ENCODE measurements around the gene ADGRD1. TPM values are rescaled to one million over a fixed set of nuclear protein-coding genes. Genes with fewer than 3 reads are reported as not detected.
A peak's percentile ranks its signal among the peaks of the same experiment; 100 is the strongest.
"Not testable (repeated sequence)": the region's sequence is repeated elsewhere in the genome, so short reads cannot be mapped to it uniquely, and the experiment has no call there.

ADGRD1 gene
- total and polyA plus RNA-seq, 7 donors: 0.46 to 22.5 (median 7.2) TPM

- H3K27ac ChIP-seq: no peak overlapping the region
- H3K9me3 ChIP-seq: no peaks in the 10 kb centered on the region
- DNase-seq: peak; percentile 49
- H3K4me1 ChIP-seq: no peaks in the 10 kb centered on the region
- intact Hi-C loops (cut with DNase I): no loop called here
- H3K4me3 ChIP-seq: no peak overlapping the region
- no peaks in the 10 kb centered on the region for H3K27me3 ChIP-seq
- no peak for TF ChIP-seq POLR2A (IDR thresholded peaks at IDR 0.05)
- no peak for TF ChIP-seq POLR2AphosphoS5 (IDR thresholded peaks at IDR 0.05)
- TF ChIP-seq EP300 (IDR thresholded peaks at IDR 0.05): no peak
- TF ChIP-seq CTCF (IDR thresholded peaks at IDR 0.05): no peak
- H3K36me3 ChIP-seq: peaks cover 0 to 7% (median 0%) of the 10 kb centered on the region in 4 donors
- WGBS, 2 donors: 84 to 88% methylated on average over 19 of the region's 19 CpGs
Observed at GRCh38 chr12:131124487-131125280, 171.0 kb downstream of the ADGRD1 start.

DNA sequence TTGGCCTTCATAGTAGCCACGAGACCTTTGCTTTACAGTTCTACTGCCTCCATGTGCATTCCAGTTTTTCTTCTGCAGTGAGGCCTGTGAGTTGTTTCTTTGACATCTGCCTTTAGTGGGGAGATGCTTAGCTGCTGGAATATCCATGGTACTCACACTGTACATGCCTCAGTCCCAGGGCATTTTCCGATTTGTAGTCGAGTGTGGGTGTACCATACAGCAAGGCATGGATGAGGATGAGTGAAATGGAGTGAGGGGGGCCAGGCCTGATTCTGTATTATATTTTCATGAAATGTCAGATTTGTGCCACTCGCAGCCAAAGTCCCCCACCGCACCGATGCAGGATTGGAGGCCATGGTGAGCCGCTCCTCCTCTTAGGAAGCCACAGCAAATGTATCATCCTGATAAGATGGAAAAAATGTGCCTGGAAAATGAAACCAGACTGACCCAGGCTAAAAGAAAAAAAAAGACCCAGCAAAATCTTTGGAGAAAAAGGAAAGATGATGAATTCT is 173.0 kb downstream of the ADGRD1 start:
- TF ChIP-seq EP300 (IDR thresholded peaks at IDR 0.05) (no peak), POLR2A (IDR thresholded peaks at IDR 0.05) (no peak), CTCF (IDR thresholded peaks at IDR 0.05) (no peak), POLR2AphosphoS5 (IDR thresholded peaks at IDR 0.05) (no peak)
- DNase-seq: peak; percentile 47
- WGBS, 2 donors: 93 to 94% methylated on average over 7 of the region's 7 CpGs

DNA sequence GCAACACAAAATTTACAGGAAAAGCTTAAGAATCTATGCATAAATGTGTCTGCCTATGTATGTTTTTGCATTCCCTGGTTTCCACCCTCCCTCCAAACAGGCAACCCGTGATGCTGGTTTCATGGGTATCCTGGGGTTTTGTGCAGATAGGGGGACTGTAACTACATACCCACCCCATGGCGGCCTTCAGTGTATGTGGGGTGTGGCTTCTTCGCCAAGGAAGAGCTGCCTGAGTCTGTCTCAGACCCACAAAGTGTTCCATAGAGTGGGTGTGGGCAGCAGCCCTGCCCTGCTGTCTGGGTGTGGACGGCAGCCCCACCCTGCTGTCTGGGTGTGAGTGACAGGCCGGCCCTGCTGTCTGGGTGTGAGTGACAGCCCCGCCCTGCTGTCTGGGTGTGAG is 174.8 kb downstream of the ADGRD1 start:
- Histone ChIP-seq H3K9me3 (no peaks in the 10 kb centered on the region), H3K4me3 (no peak overlapping the region), H3K27me3 (no peaks in the 10 kb centered on the region), H3K4me1 (peaks cover 0 to 22% (median 16%) of the 10 kb centered on the region in 4 donors), H3K27ac (no peak overlapping the region), H3K36me3 (no peaks in the 10 kb centered on the region)
- 74 to 91% methylated on average over 6 of the region's 6 CpGs for WGBS, 2 donors
- intact Hi-C loops (cut with DNase I): no loop called here
- TF ChIP-seq CTCF (IDR thresholded peaks at IDR 0.05) (no peak), POLR2A (IDR thresholded peaks at IDR 0.05) (no peak), POLR2AphosphoS5 (IDR thresholded peaks at IDR 0.05) (no peak), EP300 (IDR thresholded peaks at IDR 0.05) (no peak)
- peak; percentile 22 for DNase-seq

More for the DNA sequence above, 173.0 kb downstream of the ADGRD1 start:
- H3K4me1 ChIP-seq: peaks cover 0 to 4% (median 4%) of the 10 kb centered on the region in 4 donors
- H3K36me3 ChIP-seq: no peaks in the 10 kb centered on the region
- H3K9me3 ChIP-seq: no peaks in the 10 kb centered on the region
- no peaks in the 10 kb centered on the region for H3K27me3 ChIP-seq
- intact Hi-C loops (cut with DNase I): no loop called here
- H3K4me3 ChIP-seq: no peak overlapping the region
- H3K27ac ChIP-seq: no peak overlapping the region

DNA sequence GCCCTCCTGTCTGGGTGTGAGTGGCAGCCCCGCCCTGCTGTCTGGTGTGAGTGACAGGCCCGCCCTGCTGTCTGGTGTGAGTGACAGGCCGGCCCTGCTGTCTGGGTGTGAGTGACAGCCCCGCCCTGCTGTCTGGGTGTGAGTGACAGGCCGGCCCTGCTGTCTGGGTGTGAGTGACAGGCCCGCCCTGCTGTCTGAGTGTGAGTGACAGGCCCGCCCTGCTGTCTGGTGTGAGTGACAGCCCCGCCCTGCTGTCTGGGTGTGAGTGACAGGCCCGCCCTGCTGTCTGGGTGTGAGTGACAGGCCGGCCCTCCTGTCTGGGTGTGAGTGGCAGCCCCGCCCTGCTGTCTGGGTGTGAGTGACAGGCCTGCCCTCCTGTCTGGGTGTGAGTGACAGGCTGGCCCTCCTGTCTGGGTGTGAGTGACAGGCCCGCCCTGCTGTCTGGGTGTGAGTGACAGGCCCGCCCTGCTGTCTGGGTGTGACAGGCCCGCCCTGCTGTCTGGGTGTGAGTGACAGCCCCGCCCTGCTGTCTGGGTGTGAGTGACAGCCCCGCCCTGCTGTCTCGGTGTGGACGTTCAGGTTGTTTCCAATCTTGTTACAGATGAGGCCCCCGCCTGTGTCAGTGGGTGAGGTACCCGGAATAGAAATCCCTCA is 175.4 kb downstream of the ADGRD1 start:
- H3K36me3 ChIP-seq; H3K27me3 ChIP-seq; H3K27ac ChIP-seq; H3K9me3 ChIP-seq; H3K4me3 ChIP-seq; intact Hi-C loops (cut with DNase I): not testable (repeated sequence)
- peaks cover 0 to 28% (median 18%) of the 10 kb centered on the region in 4 donors for H3K4me1 ChIP-seq
- DNase-seq: peak; percentile 42
- WGBS, 2 donors: 74 to 83% methylated on average over 20 of the region's 20 CpGs

- Histone ChIP-seq H3K4me3 (no peak overlapping the region), H3K9me3 (no peaks in the 10 kb centered on the region), H3K27me3 (no peaks in the 10 kb centered on the region), H3K27ac (no peak overlapping the region), H3K4me1 (peaks cover 0 to 30% (median 19%) of the 10 kb centered on the region in 4 donors), H3K36me3 (no peaks in the 10 kb centered on the region)
- intact Hi-C loops (cut with DNase I): no loop called here
- no peak for TF ChIP-seq CTCF (IDR thresholded peaks at IDR 0.05)
- no peak for TF ChIP-seq POLR2A (IDR thresholded peaks at IDR 0.05)
- no peak for TF ChIP-seq EP300 (IDR thresholded peaks at IDR 0.05)
- no peak for TF ChIP-seq POLR2AphosphoS5 (IDR thresholded peaks at IDR 0.05)
- WGBS, 2 donors: 85 to 91% methylated on average over 11 of the region's 11 CpGs
- peak; percentile 46 for DNase-seq
Observed at GRCh38 chr12:131129839-131130238, 176.1 kb downstream of the ADGRD1 start.
